AG09319 (cell line): ENCODE results near the gene FAIM2.

Experiments used
- DNase-seq: peaks from one replicate; pipeline ENCODE4 v3.0.0-alpha.2; 2010; ENCODE audit warnings: low read depth; ENCODE audit errors: extremely low read depth
- CTCF ChIP-seq: IDR thresholded peaks from 2 replicates; pipeline ENCODE4 v1.5.1; 2011; ENCODE audit warnings: low read depth, mild to moderate bottlenecking, inconsistent platforms, low read length, moderate library complexity

Gene FAIM2

GRCh38 chr12:49831717-49832116 lies 72.0 kb downstream of the FAIM2 start:
- no peak for TF ChIP-seq CTCF

GRCh38 chr12:49828133-49829091 lies 75.3 kb downstream of the FAIM2 start, which contains the start of gene NCKAP5L:
NCKAP5L (minus strand) TSS chr12:49828413; CDS start chr12:49804044, 24,369 bp downstream.
- DNase-seq, result peak; percentile 94
- no peak for TF ChIP-seq CTCF

More at GRCh38 chr12:49831717-49832116, 72.0 kb downstream of the FAIM2 start:
- DNase-seq, result no peak

GRCh38 chr12:49827401-49828099 lies 76.2 kb downstream of the FAIM2 start:
- no peak for DNase-seq
- no peak for TF ChIP-seq CTCF

GRCh38 chr12:49827051-49827400 lies 76.7 kb downstream of the FAIM2 start:
- TF ChIP-seq CTCF, result no peak
- no peak for DNase-seq

GRCh38 chr12:49825971-49826421 lies 77.7 kb downstream of the FAIM2 start:
- TF ChIP-seq CTCF, result no peak
- DNase-seq, result no peak

- TF ChIP-seq CTCF, result no peak
Measured at GRCh38 chr12:49825360-49825970, 78.2 kb downstream of the FAIM2 start.

More at GRCh38 chr12:49825360-49825970, 78.2 kb downstream of the FAIM2 start:
- DNase-seq, result no peak
